Ishikawa (cell line): ENCODE data around the gene ALDH5A1.

Source experiments
- CEBPB ChIP-seq: IDR thresholded peaks from 2 replicates; pipeline ENCODE4 v1.6.1; 2012
- CREB1 ChIP-seq: IDR thresholded peaks from 2 replicates; pipeline ENCODE4 v1.6.1; 2012; ENCODE audit warnings: low read depth
- EGR1 ChIP-seq: IDR thresholded peaks from 2 replicates; pipeline ENCODE4 v1.6.1; 2012
- EP300 ChIP-seq: IDR thresholded peaks from 2 replicates; pipeline ENCODE4 v1.6.1; 2012; ENCODE audit warnings: borderline replicate concordance
- FOXM1 ChIP-seq: IDR thresholded peaks from 2 replicates; pipeline ENCODE4 v1.6.1; 2012; ENCODE audit warnings: low read depth, borderline replicate concordance
- MAX ChIP-seq: IDR thresholded peaks from 2 replicates; pipeline ENCODE4 v1.6.1; 2012
- NFIC ChIP-seq: IDR thresholded peaks from 2 replicates; pipeline ENCODE4 v1.6.1; 2012
- RAD21 ChIP-seq: IDR thresholded peaks from 2 replicates; pipeline ENCODE4 v1.6.1; 2012; ENCODE audit warnings: low read depth
- TAF1 ChIP-seq: IDR thresholded peaks from 2 replicates; pipeline ENCODE4 v1.6.1; 2012; ENCODE audit warnings: low read depth, mild to moderate bottlenecking
- TCF12 ChIP-seq: IDR thresholded peaks from 2 replicates; pipeline ENCODE4 v1.6.1; 2012; ENCODE audit warnings: low read depth
- TEAD4 ChIP-seq: IDR thresholded peaks from 2 replicates; pipeline ENCODE4 v1.6.1; 2012
- YY1 ChIP-seq: IDR thresholded peaks from 2 replicates; pipeline ENCODE4 v1.6.1; 2012; ENCODE audit warnings: low read depth
- ZBTB7A ChIP-seq: IDR thresholded peaks from 2 replicates; pipeline ENCODE4 v1.6.1; 2012; ENCODE audit warnings: low read depth
- TF ChIP-seq, protein P1 (sequence below): IDR thresholded peaks from 2 replicates; pipeline ENCODE4 v1.6.1; 2012; ENCODE audit warnings: low read depth, mild to moderate bottlenecking
- TF ChIP-seq, protein P2 (sequence below): IDR thresholded peaks from 2 replicates; pipeline ENCODE4 v1.6.1; 2012

The ALDH5A1 gene

DNA sequence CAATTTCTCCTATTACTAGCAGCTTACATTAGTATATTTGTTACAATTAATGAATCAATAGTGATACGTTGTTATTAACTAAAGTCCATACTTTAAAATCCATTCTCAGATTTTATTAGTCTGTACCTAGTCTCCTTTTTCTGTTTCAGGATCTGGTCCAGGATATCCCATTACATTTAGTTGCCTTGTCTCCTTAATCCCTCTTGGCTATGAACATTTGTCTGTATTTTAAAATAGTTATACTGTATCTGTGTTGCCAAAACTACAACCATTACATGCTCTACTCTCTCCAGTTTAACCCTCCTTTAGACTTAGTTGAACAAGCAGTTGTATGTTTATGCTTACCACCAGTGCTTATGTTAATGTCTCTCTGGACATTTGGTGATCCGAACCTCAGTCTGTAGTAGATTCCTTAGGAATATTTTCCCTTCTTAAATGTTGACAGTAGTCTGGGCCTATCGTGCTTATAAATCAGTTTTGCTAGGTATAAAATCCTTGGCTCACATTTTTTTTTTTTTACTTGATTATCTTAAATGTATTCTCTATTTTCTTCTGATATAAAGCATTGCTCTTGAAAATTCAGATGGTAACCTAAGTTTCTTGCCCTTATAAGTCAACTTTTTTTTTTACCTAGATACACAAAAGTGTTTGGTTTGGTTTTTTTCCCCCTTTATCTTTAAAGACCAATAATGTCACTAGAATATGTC lies 12.2 kb downstream of the ALDH5A1 start:
- no peak for TF ChIP-seq YY1
- TF ChIP-seq ZBTB7A, result no peak
- TF ChIP-seq FOXM1, result no peak
- TF ChIP-seq, protein P1, sequence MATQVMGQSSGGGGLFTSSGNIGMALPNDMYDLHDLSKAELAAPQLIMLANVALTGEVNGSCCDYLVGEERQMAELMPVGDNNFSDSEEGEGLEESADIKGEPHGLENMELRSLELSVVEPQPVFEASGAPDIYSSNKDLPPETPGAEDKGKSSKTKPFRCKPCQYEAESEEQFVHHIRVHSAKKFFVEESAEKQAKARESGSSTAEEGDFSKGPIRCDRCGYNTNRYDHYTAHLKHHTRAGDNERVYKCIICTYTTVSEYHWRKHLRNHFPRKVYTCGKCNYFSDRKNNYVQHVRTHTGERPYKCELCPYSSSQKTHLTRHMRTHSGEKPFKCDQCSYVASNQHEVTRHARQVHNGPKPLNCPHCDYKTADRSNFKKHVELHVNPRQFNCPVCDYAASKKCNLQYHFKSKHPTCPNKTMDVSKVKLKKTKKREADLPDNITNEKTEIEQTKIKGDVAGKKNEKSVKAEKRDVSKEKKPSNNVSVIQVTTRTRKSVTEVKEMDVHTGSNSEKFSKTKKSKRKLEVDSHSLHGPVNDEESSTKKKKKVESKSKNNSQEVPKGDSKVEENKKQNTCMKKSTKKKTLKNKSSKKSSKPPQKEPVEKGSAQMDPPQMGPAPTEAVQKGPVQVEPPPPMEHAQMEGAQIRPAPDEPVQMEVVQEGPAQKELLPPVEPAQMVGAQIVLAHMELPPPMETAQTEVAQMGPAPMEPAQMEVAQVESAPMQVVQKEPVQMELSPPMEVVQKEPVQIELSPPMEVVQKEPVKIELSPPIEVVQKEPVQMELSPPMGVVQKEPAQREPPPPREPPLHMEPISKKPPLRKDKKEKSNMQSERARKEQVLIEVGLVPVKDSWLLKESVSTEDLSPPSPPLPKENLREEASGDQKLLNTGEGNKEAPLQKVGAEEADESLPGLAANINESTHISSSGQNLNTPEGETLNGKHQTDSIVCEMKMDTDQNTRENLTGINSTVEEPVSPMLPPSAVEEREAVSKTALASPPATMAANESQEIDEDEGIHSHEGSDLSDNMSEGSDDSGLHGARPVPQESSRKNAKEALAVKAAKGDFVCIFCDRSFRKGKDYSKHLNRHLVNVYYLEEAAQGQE, result no peak
- TF ChIP-seq, protein P2, sequence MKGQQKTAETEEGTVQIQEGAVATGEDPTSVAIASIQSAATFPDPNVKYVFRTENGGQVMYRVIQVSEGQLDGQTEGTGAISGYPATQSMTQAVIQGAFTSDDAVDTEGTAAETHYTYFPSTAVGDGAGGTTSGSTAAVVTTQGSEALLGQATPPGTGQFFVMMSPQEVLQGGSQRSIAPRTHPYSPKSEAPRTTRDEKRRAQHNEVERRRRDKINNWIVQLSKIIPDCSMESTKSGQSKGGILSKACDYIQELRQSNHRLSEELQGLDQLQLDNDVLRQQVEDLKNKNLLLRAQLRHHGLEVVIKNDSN, result no peak
- TF ChIP-seq CREB1, result no peak
- no peak for TF ChIP-seq EP300
- TF ChIP-seq EGR1, result no peak
- no peak for TF ChIP-seq TCF12
- no peak for TF ChIP-seq CEBPB

- TF ChIP-seq, protein P1, result no peak
- no peak for TF ChIP-seq CEBPB
- no peak for TF ChIP-seq FOXM1
- no peak for TF ChIP-seq TAF1
- TF ChIP-seq YY1, result no peak
- no peak for TF ChIP-seq RAD21
- no peak for TF ChIP-seq TCF12
- no peak for TF ChIP-seq NFIC
- TF ChIP-seq EGR1, result no peak
- TF ChIP-seq TEAD4, result no peak
- TF ChIP-seq ZBTB7A, result no peak
- no peak for TF ChIP-seq MAX
- no peak for TF ChIP-seq CREB1
- TF ChIP-seq EP300, result no peak
- TF ChIP-seq, protein P2, result no peak
Measured at GRCh38 chr6:24513602-24514001, 18.8 kb downstream of the ALDH5A1 start.

GRCh38 chr6:24517659-24518543 lies 23.1 kb downstream of the ALDH5A1 start:
- no peak for TF ChIP-seq NFIC
- no peak for TF ChIP-seq TAF1

- TF ChIP-seq TCF12, result no peak
- TF ChIP-seq YY1, result no peak
- TF ChIP-seq, protein P1, result no peak
- TF ChIP-seq RAD21, result peak; percentile 43; the same call in 1 of the 2 replicates
- TF ChIP-seq CEBPB, result no peak
- no peak for TF ChIP-seq MAX
- TF ChIP-seq CREB1, result no peak
Measured at GRCh38 chr6:24520929-24521546, 26.3 kb downstream of the ALDH5A1 start.
